RPMI7951 (cell line): Measurements from ENCODE around the gene PRSS57. TPM values are rescaled to one million over a fixed set of nuclear protein-coding genes. Genes with fewer than 3 reads are reported as not detected.

Experiments used
- DNase-seq: peaks from one replicate; pipeline ENCODE4 v3.0.0-alpha.2; 2012; ENCODE audit warnings: low read depth
- total RNA-seq: library from RNA; depleted of rRNA; stranded (reverse); fragments of >200 nt; shearing (Covaris generic); gene quantifications from 2 replicates; pipeline ENCODE4 v1.2.3, GENCODE V29; 2014

The PRSS57 gene
- total RNA-seq, 1 experiment from 2014 or later = not detected

- no peak for DNase-seq
These were observed 42.5 kb downstream of the PRSS57 start for GRCh38 chr19:652467-653389.

GRCh38 chr19:651991-652390, 43.3 kb downstream of the PRSS57 start:
- no peak for DNase-seq

GRCh38 chr19:651114-651818, 44.0 kb downstream of the PRSS57 start:
- no peak for DNase-seq

GRCh38 chr19:650121-650520, 45.1 kb downstream of the PRSS57 start:
- DNase-seq = no peak

GRCh38 chr19:648904-649801, 46.1 kb downstream of the PRSS57 start:
- DNase-seq = no peak

- no peak for DNase-seq
These were observed 46.9 kb downstream of the PRSS57 start for GRCh38 chr19:648305-648704.

- DNase-seq = no peak
These were observed 47.5 kb downstream of the PRSS57 start for GRCh38 chr19:647566-648284.

- no peak for DNase-seq
These were observed 48.3 kb downstream of the PRSS57 start for GRCh38 chr19:646779-647565.

GRCh38 chr19:645912-646778, 49.1 kb downstream of the PRSS57 start:
- DNase-seq = no peak

- no peak for DNase-seq
These were observed 50.5 kb downstream of the PRSS57 start for GRCh38 chr19:644789-645188.

- no peak for DNase-seq
These were observed 50.9 kb downstream of the PRSS57 start for GRCh38 chr19:644363-644762.

- DNase-seq = no peak
These were observed 51.5 kb downstream of the PRSS57 start for GRCh38 chr19:643736-644135.

GRCh38 chr19:642767-643727, 52.2 kb downstream of the PRSS57 start:
- DNase-seq = no peak

GRCh38 chr19:641702-642101, 53.5 kb downstream of the PRSS57 start:
- DNase-seq = peak; percentile 53

- DNase-seq = no peak
These were observed 54.6 kb downstream of the PRSS57 start for GRCh38 chr19:640606-641189.

- no peak for DNase-seq
These were observed 55.1 kb downstream of the PRSS57 start for GRCh38 chr19:640161-640558.

- peak; percentile 88 for DNase-seq
These were observed 55.7 kb downstream of the PRSS57 start, which contains the start of gene FGF22 for GRCh38 chr19:639253-640160. Gene FGF22, plus strand, starts transcription at chr19:639879. Its CDS starts 47 bp downstream, at chr19:639926.
